Measurements from ENCODE around the gene PDILT.
"Not testable (repeated sequence)": the region's sequence is repeated elsewhere in the genome, so short reads cannot be mapped to it uniquely, and the experiment has no call there.

DNA sequence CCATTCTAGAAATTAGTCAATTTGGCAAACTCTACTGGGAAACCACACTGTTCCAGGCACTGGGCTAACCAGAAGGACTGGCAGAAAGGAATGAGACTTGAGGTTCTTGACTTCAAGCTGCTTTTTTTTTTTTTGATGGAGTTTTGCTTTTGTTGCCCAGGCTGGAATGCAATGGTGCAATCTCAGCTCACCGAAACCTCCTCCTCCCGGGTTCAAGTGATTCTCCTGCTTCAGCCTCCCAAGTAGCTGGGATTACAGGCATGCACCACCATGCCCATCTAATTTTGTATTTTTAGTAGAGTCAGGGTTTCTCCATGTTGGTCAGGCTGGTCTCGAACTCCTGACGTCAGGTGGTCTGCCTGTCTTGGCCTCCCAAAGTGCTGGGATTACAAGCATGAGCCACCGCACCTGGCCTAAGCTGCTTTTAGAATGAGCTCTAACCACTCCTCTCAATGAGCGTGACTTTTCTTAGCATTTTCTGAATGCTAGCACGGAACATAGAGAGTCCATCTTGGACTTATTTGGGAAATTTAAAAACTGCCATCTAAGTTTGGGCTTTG lies 91.9 kb downstream of the PDILT start:
- not testable (repeated sequence) for TF ChIP-seq POLR2A (IDR thresholded peaks at IDR 0.05); CTCF (IDR thresholded peaks at IDR 0.05); POLR2AphosphoS5 (IDR thresholded peaks at IDR 0.05; ENCODE audit: insufficient read depth in 1 of 2, low read depth in 1 of 2)
